Peyer's patch (tissue), 4 donors: ENCODE data around the gene MSH5.

ENCODE experiments used
- POLR2A ChIP-seq, 2 donors: fragments of 450-650 bp; IDR thresholded peaks; one replicate each; pipeline ENCODE4 v1.5.1; 2017; ENCODE audit warnings: antibody characterized with exemption in 2 of 2, mild to moderate bottlenecking in 2 of 2, moderate library complexity in 2 of 2
- TF ChIP-seq, protein P1 (sequence below), 6 experiments: fragments of 450-650 bp in 4 of 6; fragments of 200-600 bp in 2 of 6; sonication (generic) in 1 of 6; IDR thresholded peaks; one replicate each; pipeline ENCODE4 v1.5.1; 2017 to 2019; ENCODE audit warnings: antibody characterized with exemption in 6 of 6, mild to moderate bottlenecking in 3 of 6, moderate library complexity in 1 of 6

DNA sequence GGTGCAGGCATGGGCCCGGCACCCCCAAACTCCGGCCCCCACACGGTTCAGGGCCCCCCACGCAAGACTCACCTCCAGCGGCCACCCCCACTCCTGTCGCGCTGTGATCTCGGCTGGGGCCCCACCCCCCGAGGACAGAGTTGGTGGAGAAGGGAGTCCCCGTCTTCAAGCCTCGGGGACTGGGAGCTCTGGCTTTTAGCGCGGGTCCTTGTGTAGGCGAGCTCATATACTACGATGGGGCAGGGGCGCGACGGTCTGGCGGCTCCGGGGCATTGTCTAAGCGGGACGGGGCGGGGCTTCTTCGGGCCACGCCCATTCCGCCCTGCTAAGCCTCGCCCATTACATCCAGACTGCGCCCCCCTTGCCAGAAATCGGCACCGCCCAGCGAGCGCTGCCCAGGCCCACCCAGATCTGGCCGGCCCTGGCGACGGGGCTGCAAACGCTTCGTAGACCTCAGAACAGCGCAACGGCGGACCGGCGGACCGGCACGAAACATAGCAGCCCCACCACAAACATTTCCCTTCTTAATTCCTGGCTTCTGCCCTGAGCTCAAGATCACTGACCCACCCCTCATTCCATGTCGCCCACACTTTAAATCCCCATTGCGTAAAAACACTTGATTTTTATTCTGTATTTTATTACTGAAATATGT, 9.7 kb upstream of the MSH5 start:
- TF ChIP-seq, protein P1, sequence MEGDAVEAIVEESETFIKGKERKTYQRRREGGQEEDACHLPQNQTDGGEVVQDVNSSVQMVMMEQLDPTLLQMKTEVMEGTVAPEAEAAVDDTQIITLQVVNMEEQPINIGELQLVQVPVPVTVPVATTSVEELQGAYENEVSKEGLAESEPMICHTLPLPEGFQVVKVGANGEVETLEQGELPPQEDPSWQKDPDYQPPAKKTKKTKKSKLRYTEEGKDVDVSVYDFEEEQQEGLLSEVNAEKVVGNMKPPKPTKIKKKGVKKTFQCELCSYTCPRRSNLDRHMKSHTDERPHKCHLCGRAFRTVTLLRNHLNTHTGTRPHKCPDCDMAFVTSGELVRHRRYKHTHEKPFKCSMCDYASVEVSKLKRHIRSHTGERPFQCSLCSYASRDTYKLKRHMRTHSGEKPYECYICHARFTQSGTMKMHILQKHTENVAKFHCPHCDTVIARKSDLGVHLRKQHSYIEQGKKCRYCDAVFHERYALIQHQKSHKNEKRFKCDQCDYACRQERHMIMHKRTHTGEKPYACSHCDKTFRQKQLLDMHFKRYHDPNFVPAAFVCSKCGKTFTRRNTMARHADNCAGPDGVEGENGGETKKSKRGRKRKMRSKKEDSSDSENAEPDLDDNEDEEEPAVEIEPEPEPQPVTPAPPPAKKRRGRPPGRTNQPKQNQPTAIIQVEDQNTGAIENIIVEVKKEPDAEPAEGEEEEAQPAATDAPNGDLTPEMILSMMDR (IDR thresholded peaks at IDR 0.05), result no peak
- TF ChIP-seq POLR2A (IDR thresholded peaks at IDR 0.05), result no peak
